Fibroblast of lung (primary cell): ENCODE results near the gene GABPB1.

Source experiments
- CTCF ChIP-seq, 2 donors: IDR thresholded peaks in 1 of 2; conservative IDR thresholded peaks in 1 of 2; 1 replicate in 1 of 2; 2 replicates in 1 of 2; pipeline ENCODE4 v1.5.1; 2011 to 2012; ENCODE audit warnings: low read length in 2 of 2, control low read depth in 1 of 2, inconsistent platforms in 1 of 2, low read depth in 1 of 2, mild to moderate bottlenecking in 1 of 2
- EZH2 ChIP-seq: IDR thresholded peaks from 2 replicates; pipeline ENCODE4 v1.5.1; 2012; ENCODE audit warnings: low read length, control low read depth, mild to moderate bottlenecking; ENCODE audit errors: missing control alignments

- TF ChIP-seq CTCF (conservative IDR thresholded peaks at IDR 0.05 in 1 of 2, IDR thresholded peaks at IDR 0.05 in 1 of 2; ENCODE audit: low read depth in 1 of 2, low read length in 2 of 2): no peak
- no peak for TF ChIP-seq EZH2
Measured at GRCh38 chr15:50275091-50275490, 79.9 kb downstream of the GABPB1 start.
